Type B pancreatic cell (in vitro differentiated cells): ENCODE data around the gene RTN4RL2. TPM values are rescaled to one million over a fixed set of nuclear protein-coding genes. Genes with fewer than 3 reads are reported as not detected.

Experiments
- DNase-seq: peaks from one replicate; pipeline ENCODE4 v3.0.0; 2021; ENCODE audit warnings: mixed read lengths; ENCODE audit not compliant: unreplicated experiment; ENCODE audit errors: extremely low spot score
- H3K27ac Mint-ChIP-seq: 2 replicates; pipeline ENCODE4 v1.8.0; 2021; ENCODE audit warnings: mild to moderate bottlenecking, mixed read lengths
- H3K27me3 Mint-ChIP-seq: 2 replicates; pipeline ENCODE4 v1.8.0; 2021; ENCODE audit warnings: mixed read lengths
- H3K36me3 Mint-ChIP-seq: 2 replicates; pipeline ENCODE4 v1.8.0; 2021; ENCODE audit warnings: mixed read lengths
- H3K4me1 Mint-ChIP-seq: one replicate; pipeline ENCODE4 v1.8.0; 2021; ENCODE audit warnings: mixed read lengths; ENCODE audit not compliant: unreplicated experiment
- H3K4me3 Mint-ChIP-seq: 2 replicates; pipeline ENCODE4 v1.8.0; 2021; ENCODE audit warnings: mild to moderate bottlenecking, mixed read lengths
- H3K9me3 Mint-ChIP-seq: 2 replicates; pipeline ENCODE4 v1.8.0; 2021; ENCODE audit warnings: mixed read lengths
- CTCF ChIP-seq: fragments of 200-600 bp; sonication (generic); conservative IDR thresholded peaks from 2 replicates; pipeline ENCODE4 v1.5.0; 2021; ENCODE audit warnings: antibody characterized with exemption, mild to moderate bottlenecking
- total RNA-seq: library from RNA; stranded (reverse); gene quantifications from 2 replicates; pipeline ENCODE4 v1.2.1, GENCODE V29; 2021; ENCODE audit warnings: low replicate concordance

RTN4RL2 gene
- total RNA-seq, 1 donor from 2014 or later: 8.6 TPM

- no peak for TF ChIP-seq CTCF
- Mint-ChIP-seq H3K9me3 (no peaks in the 10 kb centered on the region), H3K4me3 (no peak overlapping the region), H3K27me3 (peaks cover 49% of the 10 kb centered on the region), H3K27ac (no peak overlapping the region), H3K4me1 (peaks cover 10% of the 10 kb centered on the region), H3K36me3 (no peaks in the 10 kb centered on the region)
- DNase-seq: no peak
Measured at GRCh38 chr11:57467508-57468157, 7.3 kb downstream of the RTN4RL2 start.

GRCh38 chr11:57468276-57468675 is 7.9 kb downstream of the RTN4RL2 start:
- H3K27ac Mint-ChIP-seq: no peak overlapping the region
- H3K9me3 Mint-ChIP-seq: no peaks in the 10 kb centered on the region
- peaks cover 47% of the 10 kb centered on the region for H3K27me3 Mint-ChIP-seq
- H3K4me3 Mint-ChIP-seq: no peak overlapping the region
- H3K36me3 Mint-ChIP-seq: no peaks in the 10 kb centered on the region
- TF ChIP-seq CTCF: no peak
- peaks cover 5% of the 10 kb centered on the region for H3K4me1 Mint-ChIP-seq
- DNase-seq: no peak

- Mint-ChIP-seq H3K27me3 (peaks cover 47% of the 10 kb centered on the region), H3K4me3 (no peak overlapping the region), H3K27ac (no peak overlapping the region), H3K36me3 (no peaks in the 10 kb centered on the region), H3K4me1 (no peaks in the 10 kb centered on the region), H3K9me3 (no peaks in the 10 kb centered on the region)
- TF ChIP-seq CTCF: no peak
- DNase-seq: no peak
Measured at GRCh38 chr11:57469268-57469667, 8.9 kb downstream of the RTN4RL2 start.

GRCh38 chr11:57471496-57471895 is 11.2 kb downstream of the RTN4RL2 start:
- no peak for TF ChIP-seq CTCF

GRCh38 chr11:57473285-57473841 is 13.0 kb downstream of the RTN4RL2 start:
- no peak overlapping the region for H3K4me3 Mint-ChIP-seq
- peaks cover 10% of the 10 kb centered on the region for H3K4me1 Mint-ChIP-seq
- no peaks in the 10 kb centered on the region for H3K36me3 Mint-ChIP-seq
- no peak for DNase-seq
- no peak overlapping the region for H3K27ac Mint-ChIP-seq
- no peak for TF ChIP-seq CTCF
- peaks cover 68% of the 10 kb centered on the region for H3K27me3 Mint-ChIP-seq
- H3K9me3 Mint-ChIP-seq: no peaks in the 10 kb centered on the region

More at GRCh38 chr11:57471496-57471895, 11.2 kb downstream of the RTN4RL2 start:
- no peak for DNase-seq
- H3K4me1 Mint-ChIP-seq: peaks cover 4% of the 10 kb centered on the region
- H3K27ac Mint-ChIP-seq: no peak overlapping the region
- no peaks in the 10 kb centered on the region for H3K9me3 Mint-ChIP-seq
- no peak overlapping the region for H3K4me3 Mint-ChIP-seq
- H3K27me3 Mint-ChIP-seq: peaks cover 59% of the 10 kb centered on the region
- H3K36me3 Mint-ChIP-seq: no peaks in the 10 kb centered on the region
